ENCODE results near the gene MND1. TPM values are rescaled to one million over a fixed set of nuclear protein-coding genes. Genes with fewer than 3 reads are reported as not detected.

MND1 gene
- total and polyA plus RNA-seq, 12 donors, result 0.20 to 1.7 (median 0.34) TPM; not detected in 6

DNA sequence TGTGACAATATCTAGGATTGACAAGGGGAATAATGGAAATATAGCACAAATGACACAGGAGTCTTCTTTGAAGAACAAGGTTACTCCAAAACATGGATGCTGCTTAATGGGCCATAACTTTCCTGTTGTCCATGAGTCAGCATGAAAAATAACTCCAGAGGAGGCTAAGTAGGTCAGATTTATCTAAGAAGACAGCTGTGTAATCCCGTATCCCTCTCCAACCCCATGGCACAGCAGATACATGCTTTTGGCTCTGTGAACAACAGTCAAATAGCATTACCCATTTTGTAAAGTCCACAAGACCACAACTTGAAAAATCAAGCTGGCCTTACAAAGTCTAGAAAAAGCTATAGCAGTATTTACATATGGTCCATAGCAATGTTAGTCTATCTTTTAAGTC is 119.6 kb downstream of the MND1 start:
- WGBS, 2 donors, result 42 to 56% methylated on average over 1 of the region's 1 CpG

More for the DNA sequence above, 119.6 kb downstream of the MND1 start:
- TF ChIP-seq, protein P1, sequence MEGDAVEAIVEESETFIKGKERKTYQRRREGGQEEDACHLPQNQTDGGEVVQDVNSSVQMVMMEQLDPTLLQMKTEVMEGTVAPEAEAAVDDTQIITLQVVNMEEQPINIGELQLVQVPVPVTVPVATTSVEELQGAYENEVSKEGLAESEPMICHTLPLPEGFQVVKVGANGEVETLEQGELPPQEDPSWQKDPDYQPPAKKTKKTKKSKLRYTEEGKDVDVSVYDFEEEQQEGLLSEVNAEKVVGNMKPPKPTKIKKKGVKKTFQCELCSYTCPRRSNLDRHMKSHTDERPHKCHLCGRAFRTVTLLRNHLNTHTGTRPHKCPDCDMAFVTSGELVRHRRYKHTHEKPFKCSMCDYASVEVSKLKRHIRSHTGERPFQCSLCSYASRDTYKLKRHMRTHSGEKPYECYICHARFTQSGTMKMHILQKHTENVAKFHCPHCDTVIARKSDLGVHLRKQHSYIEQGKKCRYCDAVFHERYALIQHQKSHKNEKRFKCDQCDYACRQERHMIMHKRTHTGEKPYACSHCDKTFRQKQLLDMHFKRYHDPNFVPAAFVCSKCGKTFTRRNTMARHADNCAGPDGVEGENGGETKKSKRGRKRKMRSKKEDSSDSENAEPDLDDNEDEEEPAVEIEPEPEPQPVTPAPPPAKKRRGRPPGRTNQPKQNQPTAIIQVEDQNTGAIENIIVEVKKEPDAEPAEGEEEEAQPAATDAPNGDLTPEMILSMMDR (IDR thresholded peaks at IDR 0.05), result no peak
- Histone ChIP-seq H3K27me3 (no peaks in the 10 kb centered on the region), H3K4me1 (peaks cover 3 to 41% (median 39%) of the 10 kb centered on the region in 9 donors), H3K36me3 (no peaks in the 10 kb centered on the region), H3K4me3 (no peak overlapping the region), H3K27ac (peak overlapping the region in 2 of 10 donors; percentile 29 to 30), H3K9me3 (peaks cover 0 to 3% (median 0%) of the 10 kb centered on the region in 11 donors)
- intact Hi-C loops (cut with DNase I), result loop anchor here in 7 of 10 donors (10.0 kb wide), 3 partner anchors 101 to 119 kb away; partner anchors contain the start of gene MND1 (in 5 of the 7)
- DNase-seq, result no peak
- ATAC-seq, result no peak

Other genes starting within 250 kb of the MND1 start
- 10 to 100 TPM; 15.2 to 33.2 (median 20.7) TPM for gene TRIM2, start 140.2 kb upstream of the MND1 start, total RNA-seq
- gene TRIM2, start 140.2 kb upstream of the MND1 start, polyA plus RNA-seq, result 1 to 10 TPM; 2.8 to 8.2 TPM
- 10 to 100 TPM in 9 of 10 donors, 1 to 10 TPM in 1; 9.1 to 33.6 (median 20.0) TPM for gene TMEM131L, start 121.7 kb downstream of the MND1 start, total RNA-seq
- 1 to 10 TPM; 2.7 to 3.7 TPM for gene TMEM131L, start 121.7 kb downstream of the MND1 start, polyA plus RNA-seq

All from heart right ventricle (tissue), 16 donors.